GM19023 (cell line): ENCODE results near the gene LONP1.
"Not testable (repeated sequence)": the region's sequence is repeated elsewhere in the genome, so short reads cannot be mapped to it uniquely, and the experiment has no call there.

Source experiments
- ATAC-seq: cut with Tn5 transposase; IDR thresholded peaks from one replicate; pipeline ENCODE4 v1.9.1; 2021; ENCODE audit warnings: mild to moderate bottlenecking, moderate library complexity; ENCODE audit not compliant: unreplicated experiment

Gene LONP1

GRCh38 chr19:5719961-5720790 lies at the start of gene LONP1, which contains the start of gene CATSPERD:
TSS of gene LONP1 (minus strand) at chr19:5720146. CDS start at chr19:5720132, 14 bp downstream.
TSS of gene CATSPERD (plus strand) at chr19:5720637. CDS start at chr19:5720738, 101 bp downstream.
- ATAC-seq = peak; percentile 79

- no peak for ATAC-seq
Observed at GRCh38 chr19:5767949-5768348, 48.0 kb upstream of the LONP1 start.

GRCh38 chr19:5765220-5765619 lies 45.3 kb upstream of the LONP1 start:
- ATAC-seq = no peak

- no peak for ATAC-seq
Observed at GRCh38 chr19:5762608-5763217, 42.8 kb upstream of the LONP1 start.

GRCh38 chr19:5753743-5754142 lies 33.8 kb upstream of the LONP1 start:
- no peak for ATAC-seq

GRCh38 chr19:5751709-5752108 lies 31.8 kb upstream of the LONP1 start:
- ATAC-seq = no peak

GRCh38 chr19:5749505-5749904 lies 29.6 kb upstream of the LONP1 start:
- ATAC-seq = no peak

- not testable (repeated sequence) for ATAC-seq
Observed at GRCh38 chr19:5748920-5749319, 29.0 kb upstream of the LONP1 start.

GRCh38 chr19:5744999-5745398 lies 25.1 kb upstream of the LONP1 start:
- ATAC-seq = not testable (repeated sequence)

GRCh38 chr19:5743630-5744029 lies 23.7 kb upstream of the LONP1 start:
- no peak for ATAC-seq

GRCh38 chr19:5742051-5742450 lies 22.1 kb upstream of the LONP1 start:
- ATAC-seq = no peak

GRCh38 chr19:5738423-5738822 lies 18.5 kb upstream of the LONP1 start:
- ATAC-seq = no peak

- not testable (repeated sequence) for ATAC-seq
Observed at GRCh38 chr19:5733172-5733571, 13.2 kb upstream of the LONP1 start.

GRCh38 chr19:5727453-5728050 lies 7.6 kb upstream of the LONP1 start:
- no peak for ATAC-seq

- peak; percentile 1 for ATAC-seq
Observed at GRCh38 chr19:5719274-5719960, 529 bp downstream of the LONP1 start.

GRCh38 chr19:5718579-5719273 lies 1.2 kb downstream of the LONP1 start:
- ATAC-seq = no peak

GRCh38 chr19:5718037-5718578 lies 1.8 kb downstream of the LONP1 start:
- ATAC-seq = no peak

- no peak for ATAC-seq
Observed at GRCh38 chr19:5717215-5717935, 2.6 kb downstream of the LONP1 start.

- no peak for ATAC-seq
Observed at GRCh38 chr19:5714816-5715215, 5.1 kb downstream of the LONP1 start.

- ATAC-seq = no peak
Observed at GRCh38 chr19:5713228-5713627, 6.7 kb downstream of the LONP1 start.
